Neuronal stem cell (in vitro differentiated cells): Measurements from ENCODE around the gene PCGF3.

ENCODE experiments used
- DNase-seq: peaks from one replicate; pipeline ENCODE4 v3.0.0-alpha.2; 2013; ENCODE audit warnings: low spot score
- H2AFZ ChIP-seq: one replicate; pipeline ENCODE4 v1.6.1; 2013; ENCODE audit warnings: mild to moderate bottlenecking, low read length, inconsistent platforms
- H2AK5ac ChIP-seq: 2 replicates; pipeline ENCODE4 v1.6.1; 2013; ENCODE audit warnings: low read depth, mild to moderate bottlenecking, inconsistent platforms, low read length, moderate library complexity, mixed read lengths
- H2BK120ac ChIP-seq: 2 replicates; pipeline ENCODE4 v1.6.1; 2013; ENCODE audit warnings: low read depth, mild to moderate bottlenecking, inconsistent platforms, low read length, moderate library complexity, mixed read lengths
- H2BK12ac ChIP-seq: one replicate; pipeline ENCODE4 v1.6.1; 2013; ENCODE audit warnings: low read length, inconsistent platforms
- H2BK15ac ChIP-seq: 2 replicates; pipeline ENCODE4 v1.6.1; 2013; ENCODE audit warnings: mild to moderate bottlenecking, low read length, inconsistent platforms, mixed read lengths
- H2BK5ac ChIP-seq: one replicate; pipeline ENCODE4 v1.6.1; 2013; ENCODE audit warnings: inconsistent platforms, mild to moderate bottlenecking, low read length, moderate library complexity
- H3K14ac ChIP-seq: one replicate; pipeline ENCODE4 v1.6.1; 2013; ENCODE audit warnings: low read length, inconsistent platforms
- H3K18ac ChIP-seq: 2 replicates; pipeline ENCODE4 v1.6.1; 2013; ENCODE audit warnings: low read length, inconsistent platforms
- H3K23ac ChIP-seq: 2 replicates; pipeline ENCODE4 v1.6.1; 2013; ENCODE audit warnings: low read depth, mild to moderate bottlenecking, mixed read lengths, low read length, inconsistent platforms; ENCODE audit not compliant: poor library complexity
- H3K27ac ChIP-seq: replicated peaks from 3 replicates; pipeline ENCODE4 v1.5.1; 2013; ENCODE audit warnings: low read length, inconsistent platforms
- H3K27me3 ChIP-seq, 3 experiments: 2 replicates each; pipeline ENCODE4 v1.6.1; 2013; ENCODE audit warnings: low read length in 3 of 3, mild to moderate bottlenecking in 2 of 3, inconsistent platforms in 1 of 3, low read depth in 1 of 3, mixed read lengths in 1 of 3, moderate library complexity in 1 of 3; ENCODE audit not compliant: control insufficient read depth in 3 of 3, insufficient read depth in 3 of 3
- H3K36me3 ChIP-seq, 2 donors: replicated peaks in 1 of 2; 2 replicates each; pipeline ENCODE4 v1.6.1; 2013; ENCODE audit warnings: low read length in 2 of 2; ENCODE audit not compliant: control insufficient read depth in 2 of 2, insufficient read depth in 2 of 2
- H3K4ac ChIP-seq: 2 replicates; pipeline ENCODE4 v1.6.1; 2013; ENCODE audit warnings: inconsistent platforms, mild to moderate bottlenecking, low read length, moderate library complexity
- H3K4me1 ChIP-seq, 2 donors: 1 replicate in 1 of 2; 2 replicates in 1 of 2; pipeline ENCODE4 v1.6.1; 2013; ENCODE audit warnings: low read length in 2 of 2, low read depth in 1 of 2; ENCODE audit not compliant: control insufficient read depth in 2 of 2, insufficient read depth in 1 of 2
- H3K4me2 ChIP-seq: one replicate; pipeline ENCODE4 v1.6.1; 2013; ENCODE audit warnings: mild to moderate bottlenecking, low read length, inconsistent platforms; ENCODE audit not compliant: insufficient read depth, poor library complexity, severe bottlenecking
- H3K4me3 ChIP-seq, 2 donors: 2 replicates each; pipeline ENCODE4 v1.5.1; 2013; ENCODE audit warnings: low read length in 2 of 2, mild to moderate bottlenecking in 2 of 2, inconsistent platforms in 1 of 2, moderate library complexity in 1 of 2
- H3K79me1 ChIP-seq: one replicate; pipeline ENCODE4 v1.6.1; 2013; ENCODE audit warnings: low read depth, mild to moderate bottlenecking, inconsistent platforms, low read length, moderate library complexity
- H3K9ac ChIP-seq: one replicate; pipeline ENCODE4 v1.6.1; 2013; ENCODE audit warnings: mild to moderate bottlenecking, low read depth, low read length, inconsistent platforms; ENCODE audit not compliant: poor library complexity
- H3K9me3 ChIP-seq, 2 donors: replicated peaks in 1 of 2; 2 replicates each; pipeline versions ENCODE3 to v1.6.1; 2013; ENCODE audit warnings: low read length in 2 of 2, mild to moderate bottlenecking in 2 of 2, inconsistent platforms in 1 of 2, low read depth in 1 of 2, mixed read lengths in 1 of 2, moderate library complexity in 1 of 2; ENCODE audit not compliant: control insufficient read depth in 2 of 2, insufficient read depth in 1 of 2
- H4K8ac ChIP-seq: one replicate; pipeline ENCODE4 v1.6.1; 2013; ENCODE audit warnings: low read depth, mild to moderate bottlenecking, inconsistent platforms, low read length, moderate library complexity
- H4K91ac ChIP-seq: one replicate; pipeline ENCODE4 v1.6.1; 2013; ENCODE audit warnings: low read length, low read depth, mild to moderate bottlenecking, inconsistent platforms; ENCODE audit not compliant: poor library complexity
- WGBS, 2 donors: extraction: QIAGEN DNeasy Blood & Tissue Kit; methylation state at CpG; one replicate each; pipeline ENCODE4 v1.1.7; 2013; ENCODE audit warnings: missing lambda C conversion rate in 2 of 2, mixed read lengths in 1 of 2; ENCODE audit not compliant: insufficient read length in 2 of 2, insufficient replicate concordance in 1 of 2; ENCODE audit errors: extremely low coverage in 2 of 2; 5-methylcytosine and 5-hydroxymethylcytosine counted together

The PCGF3 gene

GRCh38 chr4:793941-794621 is 88.4 kb downstream of the PCGF3 start:
- no peak overlapping the region for H3K14ac ChIP-seq
- H2AFZ ChIP-seq, result no peak overlapping the region
- no CpG with 5 or more reads among the region's 19 CpGs for WGBS, 2 donors
- no peak overlapping the region for H3K18ac ChIP-seq
- no peak for DNase-seq
- no peak overlapping the region for H3K4ac ChIP-seq
- H3K79me1 ChIP-seq, result peaks cover 3% of the 10 kb centered on the region
- H4K91ac ChIP-seq, result no peak overlapping the region
- H2BK12ac ChIP-seq, result no peak overlapping the region
- H4K8ac ChIP-seq, result no peak overlapping the region
- H2BK5ac ChIP-seq, result no peak overlapping the region
- H3K23ac ChIP-seq, result no peak overlapping the region
- no peak overlapping the region for H3K4me3 ChIP-seq
- no peaks in the 10 kb centered on the region for H3K36me3 ChIP-seq
- no peak overlapping the region for H2BK120ac ChIP-seq
- H3K9ac ChIP-seq, result no peak overlapping the region
- peaks cover 3 to 50% (median 48%) of the 10 kb centered on the region in 3 experiments for H3K27me3 ChIP-seq
- peaks cover 8 to 24% of the 10 kb centered on the region in 2 donors for H3K4me1 ChIP-seq
- H2BK15ac ChIP-seq, result no peak overlapping the region
- H3K27ac ChIP-seq, result no peak overlapping the region
- H3K4me2 ChIP-seq, result no peak overlapping the region
- peak overlapping the region; percentile 13 for H2AK5ac ChIP-seq
- H3K9me3 ChIP-seq, result no peaks in the 10 kb centered on the region

GRCh38 chr4:794900-795725 is 89.5 kb downstream of the PCGF3 start:
- no peak overlapping the region for H4K8ac ChIP-seq
- H3K9ac ChIP-seq, result peak overlapping the region; percentile 77
- no peak overlapping the region for H4K91ac ChIP-seq
- H3K36me3 ChIP-seq, result no peaks in the 10 kb centered on the region
- peak overlapping the region; percentile 77 for H3K4me2 ChIP-seq
- no peak overlapping the region for H2BK12ac ChIP-seq
- peak overlapping the region; percentile 4 to 55 for H3K4me3 ChIP-seq
- peak overlapping the region; percentile 37 for H2BK15ac ChIP-seq
- DNase-seq, result no peak
- no peak overlapping the region for H3K4ac ChIP-seq
- H2AK5ac ChIP-seq, result peak overlapping the region; percentile 84
- peak overlapping the region; percentile 80 for H3K23ac ChIP-seq
- H3K4me1 ChIP-seq, result peaks cover 8 to 24% of the 10 kb centered on the region in 2 donors
- H3K9me3 ChIP-seq, result peaks cover 0 to 2% of the 10 kb centered on the region in 2 donors
- peak overlapping the region; percentile 56 for H3K14ac ChIP-seq
- peak overlapping the region; percentile 93 for H3K18ac ChIP-seq
- H3K79me1 ChIP-seq, result peaks cover 3% of the 10 kb centered on the region
- peak overlapping the region; percentile 79 for H2AFZ ChIP-seq
- no peak overlapping the region for H2BK120ac ChIP-seq
- no peak overlapping the region for H3K27ac ChIP-seq
- WGBS, 2 donors, result no CpG with 5 or more reads among the region's 71 CpGs
- peaks cover 3 to 52% (median 45%) of the 10 kb centered on the region in 3 experiments for H3K27me3 ChIP-seq
- H2BK5ac ChIP-seq, result peak overlapping the region; percentile 39

DNA sequence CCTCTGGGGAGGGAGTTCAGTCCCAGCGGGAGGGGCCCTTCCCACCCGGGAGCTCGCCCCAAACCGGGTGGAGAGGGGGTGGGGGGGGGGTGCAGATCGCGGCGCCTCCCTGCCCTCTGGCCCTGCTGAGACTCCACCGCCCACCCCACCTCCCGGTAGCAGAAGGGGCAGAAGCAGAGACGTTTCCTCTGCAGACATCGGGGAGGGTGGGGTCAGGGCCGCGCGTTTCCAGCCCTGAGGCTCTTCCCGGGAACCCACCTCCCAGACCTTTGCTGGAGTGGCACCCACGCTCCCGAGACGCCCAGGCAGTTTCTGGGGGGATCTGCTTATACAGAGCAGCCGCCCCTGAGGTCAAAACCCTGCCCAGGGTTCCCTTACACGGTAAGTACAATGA is 90.1 kb downstream of the PCGF3 start:
- Histone ChIP-seq H3K9me3 (peaks cover 0 to 2% of the 10 kb centered on the region in 2 donors), H2AFZ (peak overlapping the region; percentile 79), H2BK15ac (peak overlapping the region; percentile 37), H2BK5ac (peak overlapping the region; percentile 39), H3K4me3 (peak overlapping the region in 1 of 2 donors; percentile 55), H2BK120ac (no peak overlapping the region), H3K36me3 (no peaks in the 10 kb centered on the region), H3K4ac (no peak overlapping the region), H3K4me1 (peaks cover 8 to 24% of the 10 kb centered on the region in 2 donors), H3K23ac (peak overlapping the region; percentile 80), H3K18ac (peak overlapping the region; percentile 93), H2BK12ac (no peak overlapping the region), H3K27me3 (peaks cover 3 to 52% (median 45%) of the 10 kb centered on the region in 3 experiments), H3K9ac (peak overlapping the region; percentile 77), H3K4me2 (peak overlapping the region; percentile 77), H3K79me1 (peaks cover 3% of the 10 kb centered on the region), H3K27ac (no peak overlapping the region), H4K8ac (no peak overlapping the region), H4K91ac (no peak overlapping the region), H2AK5ac (peak overlapping the region; percentile 84), H3K14ac (peak overlapping the region; percentile 56)
- WGBS, 2 donors, result no CpG with 5 or more reads among the region's 20 CpGs
- no peak for DNase-seq

- Histone ChIP-seq H2BK15ac (no peak overlapping the region), H2BK5ac (no peak overlapping the region), H3K27ac (no peak overlapping the region), H3K79me1 (peaks cover 3% of the 10 kb centered on the region), H2BK12ac (no peak overlapping the region), H3K4me3 (no peak overlapping the region), H2AK5ac (no peak overlapping the region), H4K8ac (no peak overlapping the region), H3K9me3 (peaks cover 0 to 2% of the 10 kb centered on the region in 2 donors), H3K14ac (no peak overlapping the region), H3K4me2 (no peak overlapping the region), H3K18ac (no peak overlapping the region), H3K23ac (no peak overlapping the region), H3K4ac (no peak overlapping the region), H3K9ac (no peak overlapping the region), H3K36me3 (no peaks in the 10 kb centered on the region), H2AFZ (no peak overlapping the region), H4K91ac (no peak overlapping the region), H2BK120ac (no peak overlapping the region), H3K27me3 (peaks cover 3 to 51% (median 45%) of the 10 kb centered on the region in 3 experiments), H3K4me1 (peaks cover 8 to 24% of the 10 kb centered on the region in 2 donors)
- DNase-seq, result no peak
- no CpG with 5 or more reads among the region's 17 CpGs for WGBS, 2 donors
These were observed 90.6 kb downstream of the PCGF3 start for GRCh38 chr4:796206-796605.
